ENCODE results near the gene CLEC16A. TPM values are rescaled to one million over a fixed set of nuclear protein-coding genes. Genes with fewer than 3 reads are reported as not detected.

Gene CLEC16A
- total and polyA plus RNA-seq, 9 of the 15 experiments (the other 6 are each of a cell fraction or from before 2014, with no cell fraction given): 1.00 to 22.3 (median 10.0) TPM

GRCh38 chr16:11094075-11094856 lies 149.9 kb downstream of the CLEC16A start (continued):
- peak; percentile 49; the same call in 1 of the 2 replicates for TF ChIP-seq HES1 (IDR thresholded peaks at IDR 0.05; ENCODE audit: low read depth)
- peak; percentile 82 for TF ChIP-seq TSHZ1 (CRISPR knock-in tag; IDR thresholded peaks at IDR 0.05)
- no peak for TF ChIP-seq CTCFL (IDR thresholded peaks at IDR 0.05; ENCODE audit: borderline replicate concordance, insufficient read depth, low read depth, low read length, poor library complexity, severe bottlenecking)
- peak; percentile 65; the same call in 1 of the 2 replicates for TF ChIP-seq HDAC2 (IDR thresholded peaks at IDR 0.05)
- TF ChIP-seq ZNF146 (CRISPR knock-in tag; IDR thresholded peaks at IDR 0.05; ENCODE audit: unreplicated experiment): no peak
- no peak for TF ChIP-seq SUPT5H (IDR thresholded peaks at IDR 0.05)
- TF ChIP-seq MAFG (tag; conservative IDR thresholded peaks at IDR 0.05): 0 out of 2 replicates have a peak, but pooled peaks have one; percentile 7
- TF ChIP-seq HDAC1 (IDR thresholded peaks at IDR 0.05): peak in 1 of 2 experiments; percentile 66; a peak in 1 of 4 replicates
- TF ChIP-seq ZEB2 (IDR thresholded peaks at IDR 0.05): peak; percentile 98
- TF ChIP-seq SMARCA4 (IDR thresholded peaks at IDR 0.05): peak; percentile 73
- 0 out of 4 replicates have a peak, but pooled peaks have one; percentile 6 to 20 for TF ChIP-seq RAD21 (CRISPR knock-in tag; conservative IDR thresholded peaks at IDR 0.05 in 1 of 2, IDR thresholded peaks at IDR 0.05 in 1 of 2)
- no peak; the same call in 1 of the 2 replicates for TF ChIP-seq ZNF395 (CRISPR knock-in tag; IDR thresholded peaks at IDR 0.05)
- TF ChIP-seq ZNF134 (CRISPR knock-in tag; conservative IDR thresholded peaks at IDR 0.05): no peak
- peak; percentile 82 for TF ChIP-seq NFE2 (IDR thresholded peaks at IDR 0.05; ENCODE audit: low read depth)
- no peak for TF ChIP-seq POLR3A (IDR thresholded peaks at IDR 0.05; ENCODE audit: borderline replicate concordance, extremely low read depth, insufficient read depth, insufficient read length)
- TF ChIP-seq ZNF280B (CRISPR knock-in tag; IDR thresholded peaks at IDR 0.05): no peak
- TF ChIP-seq TOE1 (IDR thresholded peaks at IDR 0.05; ENCODE audit: borderline replicate concordance): peak; percentile 22; the same call in 1 of the 2 replicates
- TF ChIP-seq TOE1 (CRISPR knock-in tag; IDR thresholded peaks at IDR 0.05; ENCODE audit: borderline replicate concordance, low read depth): no peak

Data from K562 (cell line).